Stomach (tissue), 4 donors: Measurements from ENCODE around the gene P3R3URF.

Source experiments
- POLR2A ChIP-seq, 4 donors: fragments of 450-650 bp; IDR thresholded peaks; one replicate each; pipeline ENCODE4 v1.6.1; 2016; ENCODE audit warnings: antibody characterized with exemption in 4 of 4, control low read depth in 2 of 4, mild to moderate bottlenecking in 1 of 4, moderate library complexity in 1 of 4
- POLR2AphosphoS5 ChIP-seq, 3 donors: sonication (generic); formaldehyde crosslinking; IDR thresholded peaks; one replicate each; pipeline ENCODE4 v1.6.1; 2016; ENCODE audit warnings: antibody characterized with exemption in 3 of 3
- TF ChIP-seq, protein P1 (sequence below), 7 experiments: fragments of 450-650 bp in 4 of 7; fragments of 200-600 bp in 3 of 7; sonication (generic) in 3 of 7; IDR thresholded peaks; one replicate each; pipeline ENCODE4 v1.5.1; 2016 to 2019; ENCODE audit warnings: antibody characterized with exemption in 7 of 7, control low read depth in 2 of 7, mild to moderate bottlenecking in 1 of 7

DNA sequence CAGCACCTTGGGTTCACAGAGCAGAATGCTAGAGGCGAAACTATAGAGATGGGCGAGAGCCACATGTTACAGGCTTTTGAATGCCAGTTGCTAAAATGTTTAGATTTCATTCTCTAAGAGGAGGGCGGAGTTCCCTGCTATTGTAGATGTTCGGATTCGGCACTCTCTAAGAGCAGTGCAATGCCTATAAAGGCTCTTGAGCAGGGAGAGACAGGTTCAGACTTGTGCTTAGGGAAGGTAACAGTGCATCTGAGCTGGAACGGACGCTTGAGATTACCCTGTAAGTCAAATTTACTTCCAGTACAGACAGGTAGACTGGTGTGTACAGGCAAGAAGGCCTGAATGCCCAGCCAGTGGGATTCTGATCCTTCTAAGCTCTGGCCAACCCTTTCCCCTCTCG is 42.2 kb upstream of the P3R3URF start:
- TF ChIP-seq POLR2A (IDR thresholded peaks at IDR 0.05) (no peak), POLR2AphosphoS5 (IDR thresholded peaks at IDR 0.05) (no peak)
- TF ChIP-seq, protein P1, sequence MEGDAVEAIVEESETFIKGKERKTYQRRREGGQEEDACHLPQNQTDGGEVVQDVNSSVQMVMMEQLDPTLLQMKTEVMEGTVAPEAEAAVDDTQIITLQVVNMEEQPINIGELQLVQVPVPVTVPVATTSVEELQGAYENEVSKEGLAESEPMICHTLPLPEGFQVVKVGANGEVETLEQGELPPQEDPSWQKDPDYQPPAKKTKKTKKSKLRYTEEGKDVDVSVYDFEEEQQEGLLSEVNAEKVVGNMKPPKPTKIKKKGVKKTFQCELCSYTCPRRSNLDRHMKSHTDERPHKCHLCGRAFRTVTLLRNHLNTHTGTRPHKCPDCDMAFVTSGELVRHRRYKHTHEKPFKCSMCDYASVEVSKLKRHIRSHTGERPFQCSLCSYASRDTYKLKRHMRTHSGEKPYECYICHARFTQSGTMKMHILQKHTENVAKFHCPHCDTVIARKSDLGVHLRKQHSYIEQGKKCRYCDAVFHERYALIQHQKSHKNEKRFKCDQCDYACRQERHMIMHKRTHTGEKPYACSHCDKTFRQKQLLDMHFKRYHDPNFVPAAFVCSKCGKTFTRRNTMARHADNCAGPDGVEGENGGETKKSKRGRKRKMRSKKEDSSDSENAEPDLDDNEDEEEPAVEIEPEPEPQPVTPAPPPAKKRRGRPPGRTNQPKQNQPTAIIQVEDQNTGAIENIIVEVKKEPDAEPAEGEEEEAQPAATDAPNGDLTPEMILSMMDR (IDR thresholded peaks at IDR 0.05), result no peak
